Pancreas (tissue), 10 donors: ENCODE measurements around the gene CNN1. TPM values are rescaled to one million over a fixed set of nuclear protein-coding genes. Genes with fewer than 3 reads are reported as not detected.
"Not testable (repeated sequence)": the region's sequence is repeated elsewhere in the genome, so short reads cannot be mapped to it uniquely, and the experiment has no call there.

Experiments used
- ATAC-seq, 4 donors: fragments of 200-7000 bp; cut with Tn5 transposase; one replicate each; pipeline versions ENCODE4 v1.8.0 to v1.9.1; 2020; ENCODE audit warnings: mild to moderate bottlenecking in 4 of 4, moderate library complexity in 4 of 4
- DNase-seq, 6 donors: peaks; one replicate each; pipeline ENCODE4 v3.0.0-alpha.2; 2020
- FAIRE-seq: peaks from 2 replicates; lab custom pipeline; 2012; peaks lifted over from hg19 to GRCh38; lab: Jason Lieb, UNC
- H3K27ac ChIP-seq, 4 donors: fragments of 200-600 bp; sonication (generic); 1 replicate in 3 of 4; 2 replicates in 1 of 4; pipeline versions ENCODE4 v1.5.0 to v1.8.0; 2020
- H3K27me3 ChIP-seq, 4 donors: fragments of 200-600 bp; one replicate each; pipeline ENCODE4 v1.8.0; 2021
- H3K36me3 ChIP-seq, 3 donors: fragments of 200-600 bp; sonication (generic) in 1 of 3; one replicate each; pipeline versions ENCODE4 v1.5.0 to v1.8.0; 2020 to 2021
- H3K4me1 ChIP-seq, 3 donors: fragments of 200-600 bp; one replicate each; pipeline ENCODE4 v1.8.0; 2021
- H3K4me3 ChIP-seq, 4 donors: fragments of 200-600 bp; sonication (generic) in 2 of 4; one replicate each; pipeline versions ENCODE4 v1.5.0 to v1.8.0; 2020 to 2021
- H3K9me3 ChIP-seq, 4 donors: fragments of 200-600 bp; one replicate each; pipeline ENCODE4 v1.8.0; 2021
- WGBS, 2 donors: extraction: QIAGEN DNeasy Blood & Tissue Kit; methylation state at CpG; one replicate each; pipeline ENCODE4 v1.1.7; 2013; 5-methylcytosine and 5-hydroxymethylcytosine counted together
- intact Hi-C, 3 donors: fragments of 100-400 bp; cut with DNase I; formaldehyde crosslinking; loops; one replicate each; pipeline versions ENCODE4 v1.11.1 to v1.14.2; 2022
- polyA plus RNA-seq, 2 donors: library from polyadenylated mRNA; stranded (reverse); fragments of 200-250 nt; gene quantifications; one replicate each; pipeline ENCODE4 v1.2.3, GENCODE V29; 2013
- total RNA-seq, 6 donors: library from RNA; stranded (reverse); fragmentation: NEBNext Ultra II Directional in 4 of 6; extraction: Animal tissue kit (Norgen Biotek cat#: 25700) in 4 of 6; gene quantifications; one replicate each; pipeline versions ENCODE4 v1.2.1 to v1.2.4, GENCODE V29; 2021 to 2023
- TF ChIP-seq, protein P1 (sequence below), 4 donors: fragments of 200-600 bp; sonication (generic) in 3 of 4; IDR thresholded peaks; one replicate each; pipeline versions ENCODE4 v1.5.0 to v1.8.0; 2021; ENCODE audit warnings: antibody characterized with exemption in 4 of 4
- donor health status: healthy with polysubstance abuse.
- donor health status: DM: no; HTN: no; CAD: no; lungs with moderate emphysema.
- donor health status: DM: no; HTN: no; CAD: no.
- donor health status: control.
- donor health status: control.
- donor health status: Bipolar disorder and iron deficiency.
- donor health status: DM: yes; HTN: yes; CAD: no.
- donor health status: DM: no; HTN: no; CAD: no.
- donor health status: DM: no; HTN: no; CAD: no.
- donor health status: DM: yes; HTN: yes; CAD: no.

Gene CNN1
- total and polyA plus RNA-seq, 8 donors: 0.43 to 38.8 (median 3.0) TPM

DNA sequence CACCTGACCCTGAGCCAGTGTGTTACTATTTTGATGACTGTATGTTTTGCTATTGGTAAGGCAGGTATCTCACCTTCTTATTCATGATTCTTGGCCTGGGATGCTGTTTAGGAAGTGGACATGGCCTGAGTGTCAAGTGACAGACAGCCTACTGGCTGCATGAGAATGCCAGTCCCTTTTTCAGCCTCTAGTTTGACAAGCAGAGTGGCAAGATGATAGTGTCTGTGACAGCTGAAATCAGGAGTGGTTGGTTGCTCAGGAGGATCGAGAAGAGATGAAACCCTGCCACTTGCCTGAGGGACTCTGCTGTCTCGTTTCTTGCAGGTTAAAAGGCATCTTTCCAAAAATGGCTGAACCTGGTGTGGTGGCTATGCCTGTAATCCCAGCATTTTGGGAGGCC is 27.5 kb downstream of the CNN1 start:
- FAIRE-seq (no peak), DNase-seq (no peak), ATAC-seq (no peak)
- Histone ChIP-seq H3K9me3 (no peaks in the 10 kb centered on the region), H3K27ac (no peak overlapping the region), H3K4me3 (no peak overlapping the region), H3K27me3 (no peaks in the 10 kb centered on the region), H3K36me3 (no peaks in the 10 kb centered on the region), H3K4me1 (no peaks in the 10 kb centered on the region)
- TF ChIP-seq, protein P1, sequence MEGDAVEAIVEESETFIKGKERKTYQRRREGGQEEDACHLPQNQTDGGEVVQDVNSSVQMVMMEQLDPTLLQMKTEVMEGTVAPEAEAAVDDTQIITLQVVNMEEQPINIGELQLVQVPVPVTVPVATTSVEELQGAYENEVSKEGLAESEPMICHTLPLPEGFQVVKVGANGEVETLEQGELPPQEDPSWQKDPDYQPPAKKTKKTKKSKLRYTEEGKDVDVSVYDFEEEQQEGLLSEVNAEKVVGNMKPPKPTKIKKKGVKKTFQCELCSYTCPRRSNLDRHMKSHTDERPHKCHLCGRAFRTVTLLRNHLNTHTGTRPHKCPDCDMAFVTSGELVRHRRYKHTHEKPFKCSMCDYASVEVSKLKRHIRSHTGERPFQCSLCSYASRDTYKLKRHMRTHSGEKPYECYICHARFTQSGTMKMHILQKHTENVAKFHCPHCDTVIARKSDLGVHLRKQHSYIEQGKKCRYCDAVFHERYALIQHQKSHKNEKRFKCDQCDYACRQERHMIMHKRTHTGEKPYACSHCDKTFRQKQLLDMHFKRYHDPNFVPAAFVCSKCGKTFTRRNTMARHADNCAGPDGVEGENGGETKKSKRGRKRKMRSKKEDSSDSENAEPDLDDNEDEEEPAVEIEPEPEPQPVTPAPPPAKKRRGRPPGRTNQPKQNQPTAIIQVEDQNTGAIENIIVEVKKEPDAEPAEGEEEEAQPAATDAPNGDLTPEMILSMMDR (IDR thresholded peaks at IDR 0.05): no peak
- intact Hi-C loops: no loop called here
- WGBS, 2 donors: 94 to 95% methylated on average over 2 of the region's 2 CpGs

DNA sequence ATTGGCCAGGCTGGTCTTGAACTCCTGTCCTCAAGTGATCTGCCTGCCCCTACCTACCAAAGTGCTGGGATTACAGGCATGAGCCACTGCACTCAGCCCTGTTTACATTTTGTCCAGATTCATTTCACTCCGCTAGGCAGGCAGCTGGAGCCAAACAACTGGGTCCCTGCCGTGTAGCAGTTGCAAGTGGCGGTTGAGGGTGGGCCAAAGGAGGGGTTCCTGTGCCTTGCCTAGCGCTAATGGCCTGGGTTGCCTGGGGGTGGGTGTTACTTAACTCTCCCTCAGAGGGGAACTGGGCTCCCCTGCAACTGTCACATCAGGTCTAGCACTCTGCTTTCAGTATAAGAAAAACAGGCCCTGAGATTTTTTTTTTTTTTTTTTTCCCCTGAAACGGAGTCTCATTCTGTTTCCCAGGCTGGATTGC is 31.4 kb downstream of the CNN1 start:
- no peak for FAIRE-seq
- WGBS, 2 donors: 73 to 80% methylated on average over 5 of the region's 5 CpGs
- H3K27me3 ChIP-seq: no peaks in the 10 kb centered on the region
- H3K4me3 ChIP-seq: no peak overlapping the region
- no peaks in the 10 kb centered on the region for H3K4me1 ChIP-seq
- intact Hi-C loops: loop anchor here in 1 of 3 donors (10.0 kb wide), 1 partner anchor 75 kb away; no protein-coding TSS in a partner anchor
- no peak overlapping the region for H3K27ac ChIP-seq
- no peak for ATAC-seq
- TF ChIP-seq, protein P1 (IDR thresholded peaks at IDR 0.05): no peak
- no peaks in the 10 kb centered on the region for H3K36me3 ChIP-seq
- DNase-seq: no peak
- H3K9me3 ChIP-seq: no peaks in the 10 kb centered on the region

DNA sequence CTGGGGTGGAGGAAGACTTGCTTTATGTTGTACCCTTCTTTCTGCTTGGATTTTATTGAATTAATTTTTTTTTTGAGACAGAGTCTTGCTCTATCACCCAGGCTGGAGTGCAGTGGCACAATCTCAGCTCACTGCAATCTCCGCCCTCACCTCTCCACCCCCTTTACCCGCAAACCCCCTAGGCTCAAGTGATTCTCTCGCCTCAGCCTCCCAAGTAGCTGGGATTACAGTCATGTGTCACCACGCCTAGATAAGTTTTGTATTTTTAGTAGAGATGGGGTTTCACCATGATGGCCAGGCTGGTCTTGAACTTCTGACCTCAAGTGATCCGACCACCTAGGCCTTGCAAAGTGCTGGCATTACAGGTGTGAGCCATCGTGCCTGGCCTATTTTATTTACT is 34.7 kb downstream of the CNN1 start:
- not testable (repeated sequence) for H3K4me1 ChIP-seq, ATAC-seq, H3K4me3 ChIP-seq, H3K27ac ChIP-seq, H3K9me3 ChIP-seq, H3K36me3 ChIP-seq, FAIRE-seq, H3K27me3 ChIP-seq, DNase-seq
- intact Hi-C loops: loop anchor here in 1 of 3 donors (10.0 kb wide), 1 partner anchor 79 kb away; no protein-coding TSS in a partner anchor
- 84 to 87% methylated on average over 6 of the region's 6 CpGs for WGBS, 2 donors

DNA sequence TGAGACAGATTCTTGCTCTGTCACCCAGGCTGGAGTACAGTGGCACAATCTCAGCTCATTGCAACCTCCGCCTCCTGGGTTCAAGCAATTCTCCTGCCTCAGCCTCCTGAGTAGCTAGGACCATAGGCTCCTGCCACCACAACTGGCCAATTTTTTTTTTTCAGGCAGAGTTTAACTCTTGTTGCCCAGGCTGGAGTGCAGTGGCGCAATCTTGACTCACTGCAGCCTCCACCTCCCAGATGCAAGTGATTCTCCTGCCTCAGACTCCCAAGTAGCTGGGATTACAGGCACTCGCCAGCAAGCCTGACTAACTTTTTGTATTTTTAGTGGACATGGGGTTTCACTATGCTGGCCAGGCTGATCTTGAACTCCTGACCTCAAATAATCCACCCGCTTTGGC is 35.1 kb downstream of the CNN1 start:
- ATAC-seq, H3K27ac ChIP-seq: not testable (repeated sequence)
- 97 to 98% methylated on average over 4 of the region's 4 CpGs for WGBS, 2 donors

DNA sequence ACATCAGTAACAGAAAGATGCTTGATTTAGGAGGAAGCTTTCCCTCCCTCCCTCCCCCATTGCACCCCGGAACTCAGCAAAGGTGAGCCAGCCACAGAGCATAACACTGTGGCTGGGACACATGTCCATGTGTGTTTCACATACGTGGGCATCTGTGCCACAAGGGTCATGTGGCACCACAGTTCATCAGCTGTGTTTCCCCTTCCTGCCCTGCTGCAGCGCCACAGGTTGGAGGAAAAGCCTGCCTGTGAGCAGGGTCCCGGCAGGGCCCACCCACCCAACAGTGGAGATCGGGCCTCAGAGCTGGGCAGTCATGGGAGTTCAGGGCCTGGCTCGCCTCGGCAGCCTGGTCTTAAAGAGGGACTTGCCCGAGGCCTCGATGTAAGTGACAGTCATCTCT is 36.0 kb downstream of the CNN1 start:
- DNase-seq: no peak
- TF ChIP-seq, protein P1 (IDR thresholded peaks at IDR 0.05): no peak
- no peak overlapping the region for H3K27ac ChIP-seq
- intact Hi-C loops: loop anchor here in 1 of 3 donors (10.0 kb wide), 1 partner anchor 80 kb away; no protein-coding TSS in a partner anchor
- H3K9me3 ChIP-seq: no peaks in the 10 kb centered on the region
- no peak for FAIRE-seq
- WGBS, 2 donors: 91% methylated on average over 8 to 9 of the region's 9 CpGs
- no peaks in the 10 kb centered on the region for H3K27me3 ChIP-seq
- ATAC-seq: no peak
- no peak overlapping the region for H3K4me3 ChIP-seq
- no peaks in the 10 kb centered on the region for H3K36me3 ChIP-seq
- H3K4me1 ChIP-seq: no peaks in the 10 kb centered on the region

More for the DNA sequence above, 35.1 kb downstream of the CNN1 start:
- H3K4me3 ChIP-seq, H3K27me3 ChIP-seq, H3K36me3 ChIP-seq, H3K4me1 ChIP-seq, DNase-seq, H3K9me3 ChIP-seq, FAIRE-seq: not testable (repeated sequence)
- intact Hi-C loops: loop anchor here in 1 of 3 donors (10.0 kb wide), 1 partner anchor 79 kb away; no protein-coding TSS in a partner anchor

DNA sequence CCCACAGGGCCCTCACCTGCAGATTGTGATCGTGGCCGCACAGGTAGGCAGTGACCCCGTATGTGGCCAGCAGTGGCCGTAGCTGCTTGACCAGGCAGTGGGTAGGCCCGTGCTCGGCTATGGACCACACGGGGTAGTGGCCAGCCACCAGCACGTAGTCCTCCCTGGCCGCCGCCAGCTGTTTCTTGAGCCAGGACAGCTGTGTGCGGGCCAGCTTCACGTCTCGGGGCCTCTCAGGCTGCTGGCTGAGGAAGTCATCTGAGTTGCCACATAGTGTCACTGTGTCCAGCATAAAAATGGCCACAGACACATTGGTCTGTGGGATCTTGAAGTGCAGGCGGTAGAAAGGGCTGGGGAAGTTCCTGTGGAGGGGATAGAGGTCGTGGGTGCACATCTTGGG is 37.6 kb downstream of the CNN1 start:
- DNase-seq (no peak), ATAC-seq (no peak), FAIRE-seq (no peak)
- intact Hi-C loops: loop anchor here in 1 of 3 donors (10.0 kb wide), 1 partner anchor 81 kb away; no protein-coding TSS in a partner anchor
- H3K36me3 ChIP-seq: no peaks in the 10 kb centered on the region
- no peak overlapping the region for H3K4me3 ChIP-seq
- H3K4me1 ChIP-seq: no peaks in the 10 kb centered on the region
- TF ChIP-seq, protein P1 (IDR thresholded peaks at IDR 0.05): no peak
- 89 to 92% methylated on average over 15 of the region's 15 CpGs for WGBS, 2 donors
- no peaks in the 10 kb centered on the region for H3K9me3 ChIP-seq
- H3K27ac ChIP-seq: no peak overlapping the region
- H3K27me3 ChIP-seq: no peaks in the 10 kb centered on the region
